ENCODE results near the gene SPTBN4.
"Not testable (repeated sequence)": the region's sequence is repeated elsewhere in the genome, so short reads cannot be mapped to it uniquely, and the experiment has no call there.

The SPTBN4 gene

DNA sequence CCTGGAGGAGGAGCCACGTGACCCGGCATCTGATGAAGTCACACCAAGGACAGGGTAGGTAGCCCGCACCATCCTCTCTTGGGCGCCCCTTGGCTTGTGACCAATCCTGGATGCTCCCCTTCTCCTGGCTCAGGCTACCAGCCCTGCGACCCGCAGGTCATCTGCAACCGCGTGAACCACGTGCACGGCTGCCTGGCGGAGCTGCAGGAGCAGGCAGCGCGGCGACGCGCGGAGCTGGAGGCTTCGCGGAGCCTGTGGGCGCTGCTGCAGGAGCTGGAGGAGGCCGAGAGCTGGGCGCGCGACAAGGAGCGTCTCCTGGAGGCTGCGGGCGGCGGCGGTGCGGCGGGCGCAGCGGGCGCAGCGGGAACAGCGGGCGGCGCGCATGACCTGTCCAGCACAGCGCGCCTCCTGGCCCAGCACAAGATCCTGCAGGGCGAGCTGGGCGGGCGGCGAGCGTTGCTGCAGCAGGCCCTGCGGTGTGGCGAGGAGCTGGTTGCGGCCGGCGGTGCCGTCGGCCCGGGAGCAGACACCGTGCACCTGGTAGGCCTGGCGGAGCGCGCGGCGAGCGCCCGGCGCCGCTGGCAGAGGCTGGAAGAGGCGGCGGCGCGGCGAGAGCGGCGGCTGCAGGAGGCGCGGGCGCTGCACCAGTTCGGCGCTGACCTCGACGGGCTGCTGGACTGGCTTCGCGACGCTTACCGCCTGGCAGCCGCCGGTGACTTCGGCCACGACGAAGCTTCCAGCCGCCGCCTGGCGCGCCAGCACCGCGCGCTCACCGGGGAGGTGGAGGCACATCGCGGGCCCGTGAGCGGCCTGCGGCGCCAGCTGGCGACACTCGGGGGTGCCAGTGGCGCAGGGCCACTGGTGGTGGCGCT, 45.9 kb downstream of the SPTBN4 start:
- DNase-seq (ENCODE audit: low read depth), result no peak

GRCh38 chr19:40513345-40513678, 46.5 kb downstream of the SPTBN4 start:
- TF ChIP-seq, protein P1, sequence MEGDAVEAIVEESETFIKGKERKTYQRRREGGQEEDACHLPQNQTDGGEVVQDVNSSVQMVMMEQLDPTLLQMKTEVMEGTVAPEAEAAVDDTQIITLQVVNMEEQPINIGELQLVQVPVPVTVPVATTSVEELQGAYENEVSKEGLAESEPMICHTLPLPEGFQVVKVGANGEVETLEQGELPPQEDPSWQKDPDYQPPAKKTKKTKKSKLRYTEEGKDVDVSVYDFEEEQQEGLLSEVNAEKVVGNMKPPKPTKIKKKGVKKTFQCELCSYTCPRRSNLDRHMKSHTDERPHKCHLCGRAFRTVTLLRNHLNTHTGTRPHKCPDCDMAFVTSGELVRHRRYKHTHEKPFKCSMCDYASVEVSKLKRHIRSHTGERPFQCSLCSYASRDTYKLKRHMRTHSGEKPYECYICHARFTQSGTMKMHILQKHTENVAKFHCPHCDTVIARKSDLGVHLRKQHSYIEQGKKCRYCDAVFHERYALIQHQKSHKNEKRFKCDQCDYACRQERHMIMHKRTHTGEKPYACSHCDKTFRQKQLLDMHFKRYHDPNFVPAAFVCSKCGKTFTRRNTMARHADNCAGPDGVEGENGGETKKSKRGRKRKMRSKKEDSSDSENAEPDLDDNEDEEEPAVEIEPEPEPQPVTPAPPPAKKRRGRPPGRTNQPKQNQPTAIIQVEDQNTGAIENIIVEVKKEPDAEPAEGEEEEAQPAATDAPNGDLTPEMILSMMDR (IDR thresholded peaks at IDR 0.05; ENCODE audit: control insufficient read depth, insufficient read depth, low read depth, low read length, missing control alignments), result no peak
- no peak for DNase-seq (ENCODE audit: low read depth)
- no peak overlapping the region for H3K4me3 ChIP-seq (ENCODE audit: control insufficient read depth, low read depth, low read length)

More for the DNA sequence above, 45.9 kb downstream of the SPTBN4 start:
- TF ChIP-seq, protein P1 (IDR thresholded peaks at IDR 0.05; ENCODE audit: control insufficient read depth, insufficient read depth, low read depth, low read length, missing control alignments), result no peak
- H3K4me3 ChIP-seq (ENCODE audit: control insufficient read depth, low read depth, low read length), result no peak overlapping the region

GRCh38 chr19:40513741-40514315, 47.0 kb downstream of the SPTBN4 start:
- H3K4me3 ChIP-seq (ENCODE audit: control insufficient read depth, low read depth, low read length), result no peak overlapping the region
- DNase-seq (ENCODE audit: low read depth), result no peak
- TF ChIP-seq, protein P1 (IDR thresholded peaks at IDR 0.05; ENCODE audit: control insufficient read depth, insufficient read depth, low read depth, low read length, missing control alignments), result no peak

DNA sequence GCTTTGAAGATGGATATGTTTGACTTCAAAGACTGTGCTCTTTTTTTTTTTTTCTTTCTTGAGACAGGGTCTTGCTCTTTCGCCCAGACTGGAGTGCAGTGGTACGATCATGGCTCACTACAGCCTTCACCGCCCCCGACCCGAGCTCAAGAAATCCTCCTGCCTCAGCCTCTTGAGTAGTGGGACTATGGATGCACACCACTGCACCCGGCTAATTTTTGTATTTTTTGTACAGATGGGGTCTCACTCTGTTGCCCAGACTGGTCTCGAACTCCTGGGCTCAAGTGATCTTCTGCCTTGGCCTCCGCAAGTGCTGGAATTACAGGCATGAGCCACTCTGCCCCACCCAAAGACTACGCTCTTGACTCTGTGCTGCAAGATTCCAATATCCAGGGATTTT, 50.4 kb downstream of the SPTBN4 start:
- no peak overlapping the region for H3K4me3 ChIP-seq (ENCODE audit: control insufficient read depth, low read depth, low read length)
- no peak for DNase-seq (ENCODE audit: low read depth)
- TF ChIP-seq, protein P1 (IDR thresholded peaks at IDR 0.05; ENCODE audit: control insufficient read depth, insufficient read depth, low read depth, low read length, missing control alignments), result no peak

DNA sequence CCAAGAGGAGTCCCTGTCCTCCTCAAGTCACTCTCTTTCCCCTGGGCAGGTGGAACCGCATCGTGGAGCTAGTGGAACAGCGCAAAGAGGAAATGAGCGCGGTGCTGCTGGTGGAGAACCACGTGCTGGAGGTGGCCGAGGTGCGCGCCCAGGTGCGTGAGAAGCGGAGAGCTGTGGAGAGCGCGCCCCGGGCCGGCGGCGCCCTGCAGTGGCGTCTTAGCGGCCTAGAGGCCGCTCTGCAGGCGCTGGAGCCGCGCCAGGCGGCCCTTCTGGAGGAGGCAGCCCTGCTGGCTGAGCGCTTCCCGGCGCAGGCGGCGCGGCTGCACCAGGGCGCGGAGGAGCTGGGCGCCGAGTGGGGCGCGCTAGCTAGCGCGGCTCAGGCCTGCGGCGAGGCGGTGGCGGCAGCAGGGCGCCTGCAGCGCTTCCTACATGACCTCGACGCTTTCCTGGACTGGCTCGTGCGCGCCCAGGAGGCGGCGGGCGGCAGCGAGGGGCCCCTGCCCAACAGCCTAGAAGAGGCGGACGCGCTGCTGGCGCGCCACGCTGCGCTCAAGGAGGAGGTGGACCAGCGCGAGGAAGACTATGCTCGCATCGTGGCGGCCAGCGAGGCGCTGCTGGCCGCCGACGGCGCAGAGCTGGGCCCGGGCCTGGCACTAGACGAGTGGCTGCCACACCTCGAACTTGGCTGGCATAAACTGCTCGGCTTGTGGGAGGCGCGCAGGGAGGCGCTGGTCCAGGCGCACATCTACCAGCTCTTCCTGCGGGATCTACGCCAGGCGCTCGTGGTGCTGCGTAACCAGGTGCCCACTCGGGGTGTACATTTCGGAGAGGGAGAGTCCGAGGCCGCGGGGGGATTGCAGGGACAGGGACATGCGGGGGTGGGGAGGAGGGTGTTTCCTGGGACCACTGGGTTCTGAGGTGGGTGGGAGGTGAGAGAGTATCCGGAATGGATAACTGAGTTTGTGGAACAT, 52.8 kb downstream of the SPTBN4 start:
- TF ChIP-seq, protein P1 (IDR thresholded peaks at IDR 0.05; ENCODE audit: control insufficient read depth, insufficient read depth, low read depth, low read length, missing control alignments), result no peak
- DNase-seq (ENCODE audit: low read depth), result no peak
- H3K4me3 ChIP-seq (ENCODE audit: control insufficient read depth, low read depth, low read length), result no peak overlapping the region

DNA sequence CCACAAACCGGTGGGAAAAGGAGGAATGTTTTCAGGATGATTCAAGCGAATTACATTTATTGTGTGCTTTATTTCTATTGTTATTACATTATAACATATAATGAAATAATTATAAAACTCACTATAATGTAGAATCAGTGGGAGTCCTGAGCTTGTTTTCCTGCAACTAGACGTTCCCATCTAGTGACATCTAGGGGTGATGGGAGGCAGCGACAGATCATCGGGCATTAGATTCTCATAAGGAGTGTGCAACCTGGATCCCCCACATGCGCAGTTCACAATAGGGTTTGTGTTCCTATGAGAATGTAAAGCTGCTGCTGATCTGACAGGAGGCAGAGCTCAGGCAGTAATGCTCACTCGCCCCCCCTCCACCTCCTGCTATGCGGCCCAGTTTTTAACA, 54.5 kb downstream of the SPTBN4 start:
- no peak overlapping the region for H3K4me3 ChIP-seq (ENCODE audit: control insufficient read depth, low read depth, low read length)
- peak; percentile 11 for DNase-seq (ENCODE audit: low read depth)
- TF ChIP-seq, protein P1 (IDR thresholded peaks at IDR 0.05; ENCODE audit: control insufficient read depth, insufficient read depth, low read depth, low read length, missing control alignments), result peak; percentile 62

GRCh38 chr19:40521900-40522299, 55.1 kb downstream of the SPTBN4 start:
- DNase-seq (ENCODE audit: low read depth); H3K4me3 ChIP-seq (ENCODE audit: control insufficient read depth, low read depth, low read length): not testable (repeated sequence)
